Left ventricle myocardium inferior (tissue), 1 donor: ENCODE measurements around the gene MELTF. TPM values are rescaled to one million over a fixed set of nuclear protein-coding genes. Genes with fewer than 3 reads are reported as not detected.

Source experiments
- DNase-seq: peaks from one replicate; pipeline ENCODE4 v3.0.0-alpha.2; 2020
- H3K27ac ChIP-seq: fragments of 200-600 bp; replicated peaks from 2 replicates; pipeline ENCODE4 v1.8.0; 2021
- H3K27me3 ChIP-seq: fragments of 200-600 bp; 2 replicates; pipeline ENCODE4 v1.8.0; 2021; ENCODE audit warnings: low read depth
- H3K36me3 ChIP-seq: fragments of 200-600 bp; 2 replicates; pipeline ENCODE4 v1.8.0; 2021
- H3K4me1 ChIP-seq: fragments of 200-600 bp; 2 replicates; pipeline ENCODE4 v1.8.0; 2021
- H3K4me3 ChIP-seq: fragments of 200-600 bp; 2 replicates; pipeline ENCODE4 v1.8.0; 2021; ENCODE audit warnings: mild to moderate bottlenecking, moderate library complexity
- H3K9me3 ChIP-seq: fragments of 200-600 bp; replicated peaks from 2 replicates; pipeline ENCODE4 v1.8.0; 2021
- CTCF ChIP-seq: fragments of 200-600 bp; IDR thresholded peaks from 2 replicates; pipeline ENCODE4 v1.8.0; 2021; ENCODE audit warnings: antibody characterized with exemption, mild to moderate bottlenecking, borderline replicate concordance
- intact Hi-C: fragments of 100-400 bp; cut with micrococcal nuclease; formaldehyde crosslinking; loops from one replicate; pipeline ENCODE4 v1.11.0; 2022
- total RNA-seq: library from RNA; stranded (reverse); fragmentation: NEBNext Ultra II Directional; extraction: Animal tissue kit (Norgen Biotek cat#: 25700); gene quantifications from one replicate; pipeline ENCODE4 v1.2.1, GENCODE V29; 2021
- donor health status: DM: no; HTN: yes; CAD: no; lungs with severe emphysema.

MELTF gene
- total RNA-seq, 1 donor from 2014 or later, result 9.6 TPM

- Histone ChIP-seq H3K36me3 (peaks cover 79% of the 10 kb centered on the region), H3K27ac (no peak overlapping the region), H3K4me3 (no peak overlapping the region), H3K4me1 (no peaks in the 10 kb centered on the region), H3K9me3 (no peaks in the 10 kb centered on the region), H3K27me3 (no peaks in the 10 kb centered on the region)
- TF ChIP-seq CTCF, result no peak
- no peak for DNase-seq
- intact Hi-C loops, result no loop called here
These were observed 20.9 kb upstream of the MELTF start for GRCh38 chr3:197050511-197050910.

DNA sequence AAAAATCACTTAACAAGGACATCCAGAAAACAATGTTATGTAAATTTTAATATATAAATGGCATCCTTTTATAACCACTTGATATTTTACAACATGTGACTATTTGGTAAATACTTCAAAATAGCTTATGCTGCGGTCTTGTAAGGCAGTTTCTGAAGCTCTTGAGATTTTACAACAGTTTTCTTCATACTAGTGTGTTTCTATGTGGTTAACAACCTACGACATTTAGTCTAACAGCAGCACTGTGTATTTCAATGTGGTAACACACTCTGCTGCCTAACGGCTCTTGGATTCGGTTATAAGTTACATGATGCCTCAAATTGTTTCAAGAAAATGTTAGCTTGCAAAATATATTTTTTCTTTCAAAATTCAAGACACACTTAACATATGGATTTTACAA lies 12.9 kb upstream of the MELTF start:
- no peaks in the 10 kb centered on the region for H3K4me1 ChIP-seq
- peaks cover 27% of the 10 kb centered on the region for H3K36me3 ChIP-seq
- TF ChIP-seq CTCF, result no peak
- no peak overlapping the region for H3K27ac ChIP-seq
- no peaks in the 10 kb centered on the region for H3K27me3 ChIP-seq
- no peak for DNase-seq
- H3K9me3 ChIP-seq, result no peaks in the 10 kb centered on the region
- intact Hi-C loops, result no loop called here
- no peak overlapping the region for H3K4me3 ChIP-seq

GRCh38 chr3:197041875-197042488 lies 12.4 kb upstream of the MELTF start:
- intact Hi-C loops, result no loop called here
- Histone ChIP-seq H3K4me3 (no peak overlapping the region), H3K9me3 (no peaks in the 10 kb centered on the region), H3K4me1 (no peaks in the 10 kb centered on the region), H3K27ac (no peak overlapping the region), H3K36me3 (peaks cover 27% of the 10 kb centered on the region), H3K27me3 (no peaks in the 10 kb centered on the region)
- DNase-seq, result no peak
- TF ChIP-seq CTCF, result no peak

DNA sequence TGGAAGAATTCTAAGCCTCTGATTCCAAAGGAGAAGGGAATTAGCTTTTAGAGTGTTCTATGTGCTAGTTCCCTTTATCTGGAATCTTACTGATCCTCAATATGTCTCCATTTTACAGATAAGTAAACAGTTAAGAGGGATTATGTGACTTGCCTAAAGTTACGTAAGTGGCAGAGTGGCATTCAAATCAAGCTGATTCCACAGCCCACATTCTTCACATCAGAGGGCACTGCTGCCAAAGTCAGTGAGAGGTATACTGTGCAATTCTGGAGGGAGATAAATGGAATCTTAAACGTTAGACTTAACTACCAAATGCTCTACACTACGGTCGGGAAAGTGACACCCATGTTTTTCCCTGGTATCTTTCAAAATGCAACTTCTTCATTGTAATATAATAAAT lies 11.0 kb upstream of the MELTF start:
- H3K4me3 ChIP-seq, result no peak overlapping the region
- peaks cover 6% of the 10 kb centered on the region for H3K4me1 ChIP-seq
- DNase-seq, result no peak
- H3K27ac ChIP-seq, result no peak overlapping the region
- TF ChIP-seq CTCF, result no peak
- H3K36me3 ChIP-seq, result peaks cover 20% of the 10 kb centered on the region
- no peaks in the 10 kb centered on the region for H3K9me3 ChIP-seq
- no peaks in the 10 kb centered on the region for H3K27me3 ChIP-seq
- intact Hi-C loops, result no loop called here

DNA sequence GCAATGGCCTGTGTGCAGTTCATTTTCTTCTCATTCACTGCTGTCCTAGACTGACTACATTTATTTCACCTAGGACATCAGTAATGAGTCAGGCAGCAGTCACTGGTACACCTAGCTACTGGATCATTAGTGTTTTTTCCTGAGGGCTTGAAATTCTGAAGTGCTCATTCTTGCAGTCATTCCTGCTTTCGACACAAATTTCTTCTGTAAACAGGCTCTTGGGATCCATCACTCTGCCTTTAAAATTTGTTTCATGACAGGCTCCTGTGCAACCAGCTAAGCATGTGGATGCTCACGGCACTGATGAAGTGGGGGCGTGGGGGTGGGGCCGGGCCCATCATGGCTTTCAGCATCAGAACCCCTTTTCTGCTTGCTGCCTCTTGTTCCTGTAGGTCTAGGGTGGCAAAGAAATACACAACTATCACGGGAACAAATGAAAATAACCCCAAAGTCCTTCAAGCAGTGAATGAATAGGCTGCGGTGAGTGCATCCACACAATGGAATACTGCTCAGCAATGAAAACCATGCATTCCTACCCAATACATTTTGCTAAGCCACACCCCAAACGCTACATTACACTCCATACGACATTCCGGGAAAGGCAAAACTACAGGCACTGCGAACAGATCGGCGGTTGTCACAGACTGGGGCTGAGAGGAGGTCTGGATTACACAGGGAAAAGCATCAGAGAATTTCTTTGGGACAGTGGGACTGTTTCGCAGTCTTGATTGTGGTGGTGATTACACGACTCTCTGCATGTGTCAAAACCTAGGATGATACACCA lies 9.3 kb upstream of the MELTF start:
- H3K9me3 ChIP-seq, result no peaks in the 10 kb centered on the region

More for the DNA sequence above, 9.3 kb upstream of the MELTF start:
- Histone ChIP-seq H3K36me3 (peaks cover 6% of the 10 kb centered on the region), H3K27ac (no peak overlapping the region), H3K27me3 (no peaks in the 10 kb centered on the region), H3K4me1 (peaks cover 11% of the 10 kb centered on the region), H3K4me3 (no peak overlapping the region)
- intact Hi-C loops, result no loop called here
- TF ChIP-seq CTCF, result no peak
- no peak for DNase-seq
